ENCODE data around the gene SERP2.

SERP2 gene

GRCh38 chr13:44388427-44389059, 14.9 kb downstream of the SERP2 start:
- DNase-seq (ENCODE audit: low read depth in 3 of 3): no peak

- DNase-seq (ENCODE audit: low read depth in 3 of 3): no peak
These were observed 15.5 kb downstream of the SERP2 start for GRCh38 chr13:44389060-44389666.

- DNase-seq (ENCODE audit: low read depth in 3 of 3): no peak
These were observed 16.3 kb downstream of the SERP2 start for GRCh38 chr13:44389876-44390275.

GRCh38 chr13:44393391-44393790, 19.8 kb downstream of the SERP2 start:
- no peak for DNase-seq (ENCODE audit: low read depth in 3 of 3)

- no peak for DNase-seq (ENCODE audit: low read depth in 3 of 3)
These were observed 21.0 kb downstream of the SERP2 start for GRCh38 chr13:44394658-44395057.

- DNase-seq (ENCODE audit: low read depth in 3 of 3): no peak
These were observed 22.5 kb downstream of the SERP2 start for GRCh38 chr13:44395976-44396694.

- no peak for DNase-seq (ENCODE audit: low read depth in 3 of 3)
These were observed 23.3 kb downstream of the SERP2 start for GRCh38 chr13:44396701-44397580.

- DNase-seq (ENCODE audit: low read depth in 3 of 3): no peak
These were observed 24.2 kb downstream of the SERP2 start for GRCh38 chr13:44397766-44398223.

- no peak for DNase-seq (ENCODE audit: low read depth in 3 of 3)
These were observed 25.0 kb downstream of the SERP2 start for GRCh38 chr13:44398606-44399005.

- no peak for DNase-seq (ENCODE audit: low read depth in 3 of 3)
These were observed 25.4 kb downstream of the SERP2 start for GRCh38 chr13:44399074-44399473.

GRCh38 chr13:44400736-44401135, 27.1 kb downstream of the SERP2 start:
- DNase-seq (ENCODE audit: low read depth in 3 of 3): no peak

GRCh38 chr13:44401577-44401976, 28.0 kb downstream of the SERP2 start:
- DNase-seq (ENCODE audit: low read depth in 3 of 3): no peak

GRCh38 chr13:44402899-44403445, 29.3 kb downstream of the SERP2 start:
- no peak for DNase-seq (ENCODE audit: low read depth in 3 of 3)

- no peak for DNase-seq (ENCODE audit: low read depth in 3 of 3)
These were observed 29.9 kb downstream of the SERP2 start for GRCh38 chr13:44403461-44404056.

GRCh38 chr13:44404261-44405132, 30.9 kb downstream of the SERP2 start:
- no peak for DNase-seq (ENCODE audit: low read depth in 3 of 3)

- no peak for DNase-seq (ENCODE audit: low read depth in 3 of 3)
These were observed 33.0 kb downstream of the SERP2 start for GRCh38 chr13:44406617-44407016.

GRCh38 chr13:44407379-44407778, 33.8 kb downstream of the SERP2 start:
- no peak for DNase-seq (ENCODE audit: low read depth in 3 of 3)

- no peak for DNase-seq (ENCODE audit: low read depth in 3 of 3)
These were observed 34.3 kb downstream of the SERP2 start for GRCh38 chr13:44407891-44408290.

- DNase-seq (ENCODE audit: low read depth in 3 of 3): no peak
These were observed 36.0 kb downstream of the SERP2 start for GRCh38 chr13:44409595-44409994.

GRCh38 chr13:44410328-44410859, 36.8 kb downstream of the SERP2 start:
- no peak for DNase-seq (ENCODE audit: low read depth in 3 of 3)

Measured in stimulated activated CD4-positive, alpha-beta T cell treated with anti-CD3 and anti-CD28 coated beads, TNF-alpha, amount 100 ng/mL, for 4 hours (primary cell).